ENCODE results near the gene MMD.
"Not testable (repeated sequence)": the region's sequence is repeated elsewhere in the genome, so short reads cannot be mapped to it uniquely, and the experiment has no call there.

MMD gene, protein sequence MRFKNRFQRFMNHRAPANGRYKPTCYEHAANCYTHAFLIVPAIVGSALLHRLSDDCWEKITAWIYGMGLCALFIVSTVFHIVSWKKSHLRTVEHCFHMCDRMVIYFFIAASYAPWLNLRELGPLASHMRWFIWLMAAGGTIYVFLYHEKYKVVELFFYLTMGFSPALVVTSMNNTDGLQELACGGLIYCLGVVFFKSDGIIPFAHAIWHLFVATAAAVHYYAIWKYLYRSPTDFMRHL

DNA sequence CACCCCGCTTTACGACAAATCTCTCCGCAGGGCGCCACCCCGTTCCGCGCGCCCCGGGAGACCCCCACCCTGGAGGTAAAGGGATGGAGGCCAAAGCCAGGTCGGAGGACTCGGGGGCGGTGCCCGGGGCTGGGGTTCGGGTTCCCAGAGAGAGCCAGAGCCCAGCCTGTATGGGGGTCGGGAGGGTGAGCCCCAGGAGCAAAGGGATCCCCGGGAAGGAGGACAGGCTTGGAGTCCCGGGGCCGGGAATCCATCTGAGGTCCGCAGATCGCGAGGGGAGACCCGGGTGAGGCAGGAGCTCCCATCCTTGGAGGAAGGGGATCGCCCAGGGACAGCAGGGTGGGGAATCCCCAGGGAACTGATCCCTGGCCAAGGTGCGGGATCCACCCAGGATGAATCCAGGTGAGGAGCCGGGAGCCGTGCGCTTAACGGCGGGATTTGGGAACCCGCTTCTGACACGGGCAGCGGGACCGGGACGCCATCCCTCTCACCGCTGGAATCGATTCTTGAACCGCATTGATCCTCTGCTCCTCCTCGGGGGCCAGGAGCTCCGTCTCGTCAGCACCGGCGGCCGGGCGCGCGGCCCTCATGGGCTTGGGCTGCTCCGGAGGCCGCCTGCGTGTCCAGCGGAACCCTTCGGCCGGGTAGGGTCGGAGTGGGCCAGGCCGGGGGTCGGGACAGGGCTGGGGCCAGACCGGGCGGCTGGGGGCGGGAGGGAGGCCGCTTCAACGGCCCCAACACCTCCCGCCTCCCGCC, at the start of gene MMD:
Gene MMD (minus strand): TSS at position 657 of the 756 bp plus-strand sequence. CDS start 140 bp downstream, at position 517.
- in situ Hi-C loops (cut with MboI; ENCODE audit: low sequenced_read_pairs, unreplicated experiment), result no loop called here
- TF ChIP-seq, protein P1, sequence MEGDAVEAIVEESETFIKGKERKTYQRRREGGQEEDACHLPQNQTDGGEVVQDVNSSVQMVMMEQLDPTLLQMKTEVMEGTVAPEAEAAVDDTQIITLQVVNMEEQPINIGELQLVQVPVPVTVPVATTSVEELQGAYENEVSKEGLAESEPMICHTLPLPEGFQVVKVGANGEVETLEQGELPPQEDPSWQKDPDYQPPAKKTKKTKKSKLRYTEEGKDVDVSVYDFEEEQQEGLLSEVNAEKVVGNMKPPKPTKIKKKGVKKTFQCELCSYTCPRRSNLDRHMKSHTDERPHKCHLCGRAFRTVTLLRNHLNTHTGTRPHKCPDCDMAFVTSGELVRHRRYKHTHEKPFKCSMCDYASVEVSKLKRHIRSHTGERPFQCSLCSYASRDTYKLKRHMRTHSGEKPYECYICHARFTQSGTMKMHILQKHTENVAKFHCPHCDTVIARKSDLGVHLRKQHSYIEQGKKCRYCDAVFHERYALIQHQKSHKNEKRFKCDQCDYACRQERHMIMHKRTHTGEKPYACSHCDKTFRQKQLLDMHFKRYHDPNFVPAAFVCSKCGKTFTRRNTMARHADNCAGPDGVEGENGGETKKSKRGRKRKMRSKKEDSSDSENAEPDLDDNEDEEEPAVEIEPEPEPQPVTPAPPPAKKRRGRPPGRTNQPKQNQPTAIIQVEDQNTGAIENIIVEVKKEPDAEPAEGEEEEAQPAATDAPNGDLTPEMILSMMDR (IDR thresholded peaks at IDR 0.05; ENCODE audit: borderline replicate concordance, control extremely low read depth, extremely low read depth, insufficient read depth, missing control alignments), result no peak
- DNase-seq (ENCODE audit: low spot score), result no peak

DNA sequence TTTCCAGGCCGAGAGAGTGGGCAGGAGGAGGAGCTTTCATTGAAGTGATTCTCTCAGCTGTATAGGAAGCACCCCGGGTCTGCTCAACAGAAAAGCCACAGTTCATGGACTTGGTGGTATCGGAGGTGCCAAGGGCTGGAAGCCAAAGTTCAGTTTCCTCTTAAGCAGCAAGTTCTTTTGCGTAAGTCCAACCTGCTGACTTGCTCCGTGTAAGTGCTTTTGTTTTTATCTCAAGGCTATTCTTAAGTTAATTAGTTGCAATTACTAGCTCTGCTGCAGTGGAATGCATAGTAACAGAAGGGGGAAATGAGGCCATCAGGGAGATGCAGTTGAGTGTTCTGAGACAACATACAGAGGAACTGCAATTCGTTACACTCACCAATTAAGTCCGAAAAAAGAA, 45.0 kb upstream of the MMD start:
- in situ Hi-C loops (cut with MboI; ENCODE audit: low sequenced_read_pairs, unreplicated experiment), result no loop called here
- TF ChIP-seq, protein P1 (IDR thresholded peaks at IDR 0.05; ENCODE audit: borderline replicate concordance, control extremely low read depth, extremely low read depth, insufficient read depth, missing control alignments), result no peak
- no peak for DNase-seq (ENCODE audit: low spot score)

DNA sequence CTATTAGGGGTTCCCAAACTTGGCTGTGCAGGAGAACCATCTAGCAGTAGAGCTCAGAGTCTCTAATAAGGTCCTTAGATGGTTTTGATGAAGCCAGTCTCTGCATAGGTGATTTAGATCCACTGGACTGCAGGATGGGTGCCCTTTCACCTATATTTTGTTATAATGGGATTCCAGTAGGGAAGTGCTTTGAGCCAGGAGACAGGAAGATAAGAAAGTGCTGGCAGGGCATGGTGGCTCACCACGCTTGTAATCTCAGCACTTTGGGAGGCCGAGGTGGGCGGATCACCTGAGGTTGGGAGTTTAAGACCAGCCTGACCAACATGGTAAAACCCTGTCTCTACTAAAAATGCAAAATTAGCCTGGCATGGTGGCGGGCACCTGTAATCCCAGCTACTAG, 44.1 kb upstream of the MMD start:
- DNase-seq (ENCODE audit: low spot score); in situ Hi-C loops (cut with MboI; ENCODE audit: low sequenced_read_pairs, unreplicated experiment): not testable (repeated sequence)

DNA sequence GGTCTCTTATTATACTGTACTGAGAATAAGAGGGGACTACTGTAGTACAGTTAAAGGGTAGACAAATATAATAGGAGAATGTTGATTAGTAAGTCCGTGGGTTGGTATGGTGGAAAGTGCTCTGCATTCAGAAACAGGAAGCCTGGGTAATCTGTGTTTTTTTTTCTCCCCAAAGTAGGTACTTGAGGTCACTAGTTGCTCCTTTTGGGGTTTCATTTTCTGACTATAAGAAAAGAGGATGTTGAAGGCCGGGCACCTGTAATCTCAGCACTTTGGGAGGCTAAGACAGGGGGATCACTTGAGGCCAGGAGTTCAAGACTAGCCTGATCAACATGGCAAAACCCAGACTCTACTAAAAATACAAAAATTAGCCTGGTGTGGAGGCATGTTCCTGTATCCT, 42.0 kb upstream of the MMD start:
- TF ChIP-seq, protein P1 (IDR thresholded peaks at IDR 0.05; ENCODE audit: borderline replicate concordance, control extremely low read depth, extremely low read depth, insufficient read depth, missing control alignments), result no peak
- in situ Hi-C loops (cut with MboI; ENCODE audit: low sequenced_read_pairs, unreplicated experiment), result no loop called here
- DNase-seq (ENCODE audit: low spot score), result peak; percentile 48

DNA sequence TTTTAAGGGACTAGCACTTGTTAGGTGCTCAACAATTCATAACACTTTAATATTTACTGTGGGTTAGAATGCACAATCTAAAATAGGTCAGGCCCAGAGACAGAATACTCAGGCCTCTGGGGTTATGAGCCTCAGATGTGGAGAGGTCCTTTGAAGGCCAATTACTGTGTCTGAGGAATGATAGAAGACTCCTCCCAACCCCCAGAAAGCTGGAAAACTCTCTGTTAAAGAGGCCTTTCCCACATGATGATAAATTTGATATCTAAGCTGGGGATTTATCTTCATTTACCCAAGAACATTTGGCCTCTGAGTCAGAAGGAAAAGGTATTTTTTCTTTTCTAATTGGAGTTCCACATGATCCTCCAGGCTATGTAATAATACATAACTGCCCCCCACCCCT, 41.1 kb upstream of the MMD start:
- TF ChIP-seq, protein P1 (IDR thresholded peaks at IDR 0.05; ENCODE audit: borderline replicate concordance, control extremely low read depth, extremely low read depth, insufficient read depth, missing control alignments), result no peak
- in situ Hi-C loops (cut with MboI; ENCODE audit: low sequenced_read_pairs, unreplicated experiment), result no loop called here
- DNase-seq (ENCODE audit: low spot score), result no peak

DNA sequence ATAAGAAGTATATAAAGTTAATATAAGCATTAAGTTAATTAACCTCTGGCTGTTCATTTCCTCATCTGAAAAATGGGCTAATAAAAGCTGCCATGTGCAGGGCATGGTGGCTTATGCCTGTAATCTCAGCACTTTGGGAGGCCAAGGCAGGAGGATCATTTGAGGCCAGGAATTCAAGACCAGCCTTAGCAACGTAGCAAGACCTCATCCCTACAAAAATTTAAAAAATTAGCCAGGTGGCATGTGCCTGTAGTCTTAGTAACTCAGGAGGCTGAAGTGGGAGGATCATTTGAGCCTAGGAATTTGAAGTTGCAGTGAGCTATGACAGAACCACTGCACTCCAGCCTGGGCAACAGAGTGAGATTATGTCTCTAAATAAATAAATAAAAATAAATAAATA, 40.6 kb upstream of the MMD start:
- DNase-seq (ENCODE audit: low spot score), result no peak
- in situ Hi-C loops (cut with MboI; ENCODE audit: low sequenced_read_pairs, unreplicated experiment), result no loop called here
- TF ChIP-seq, protein P1 (IDR thresholded peaks at IDR 0.05; ENCODE audit: borderline replicate concordance, control extremely low read depth, extremely low read depth, insufficient read depth, missing control alignments), result no peak

DNA sequence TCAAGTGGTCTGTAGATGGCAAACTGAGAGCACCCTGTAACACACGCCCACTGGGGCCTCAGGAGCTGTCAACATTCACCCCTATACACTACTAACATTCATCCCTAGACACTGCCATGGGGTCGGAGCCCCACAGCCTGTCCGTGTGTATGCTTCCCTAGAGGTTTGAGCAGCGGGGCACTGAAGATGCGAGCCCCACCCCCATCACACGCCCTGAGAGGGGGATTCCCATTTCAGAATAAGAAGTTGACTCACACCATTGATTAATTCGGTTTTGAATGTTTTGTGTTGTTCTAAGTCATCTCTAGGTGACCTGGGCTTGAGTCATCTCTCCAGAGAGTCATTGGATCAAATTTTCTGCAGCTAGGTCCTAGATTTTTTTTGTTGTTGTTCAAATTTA, 37.3 kb upstream of the MMD start:
- TF ChIP-seq, protein P1 (IDR thresholded peaks at IDR 0.05; ENCODE audit: borderline replicate concordance, control extremely low read depth, extremely low read depth, insufficient read depth, missing control alignments), result no peak
- in situ Hi-C loops (cut with MboI; ENCODE audit: low sequenced_read_pairs, unreplicated experiment), result no loop called here
- DNase-seq (ENCODE audit: low spot score), result no peak

Data from GM13976 (cell line).